ENCODE results near the gene SMAD5. TPM values are rescaled to one million over a fixed set of nuclear protein-coding genes. Genes with fewer than 3 reads are reported as not detected.

SMAD5 gene
- total and polyA plus RNA-seq, 2 of the 13 experiments (the other 11 are each of a cell fraction or from before 2014, with no cell fraction given): 27.2 to 48.5 TPM

GRCh38 chr5:136174021-136174659, 41.5 kb downstream of the SMAD5 start:
- no TSS peak for BruUV-seq (replicated peaks)
- H3K4me1 ChIP-seq (ENCODE audit: insufficient read depth, low read length): no peaks in the 10 kb centered on the region
- H3K9me3 ChIP-seq (ENCODE audit: low read length): no peaks in the 10 kb centered on the region
- intact Hi-C loops (cut with micrococcal nuclease; ENCODE audit: unreplicated experiment) (loop anchor here (1.0 to 5.0 kb wide), 4 partner anchors 42 to 287 kb away; partner anchors contain the start of gene SMAD5), in situ Hi-C loops (cut with HindIII; ENCODE audit: extremely low pct_ligation_motif_present, low pct_unique_long_range_greater_than_20kb) (no loop called here)
- DNase-seq (ENCODE audit: low spot score) (peak; percentile 67), ATAC-seq (peak; percentile 90), FAIRE-seq (peak; percentile 50)
- WGBS (ENCODE audit: low lambda C conversion rate): 94% methylated on average over 2 of the region's 2 CpGs
- ChIA-PET CTCF (ENCODE audit: low intra/inter-chr PET ratio, low total read pairs) (interaction anchor here (0.8 to 1.8 kb wide), 5 partner anchors 92 to 287 kb away, joined by 3 to 5 read pairs (median 5); no protein-coding TSS in a partner anchor), POLR2A (no interaction called here)
- H3K36me3 ChIP-seq (replicated peaks in 1 of 2; ENCODE audit: control insufficient read depth in 1 of 2, insufficient read depth in 2 of 2, low read length in 2 of 2): peaks cover 9 to 59% of the 10 kb centered on the region in 2 experiments
- no peaks in the 10 kb centered on the region for H3K27me3 ChIP-seq (ENCODE audit: control insufficient read depth in 1 of 2, insufficient read depth in 2 of 2, low read length in 2 of 2)
- H3K4me2 ChIP-seq (ENCODE audit: low read depth, low read length): no peak overlapping the region
- peaks cover 2% of the 10 kb centered on the region for H3K79me2 ChIP-seq (ENCODE audit: insufficient read depth, low read length)
- no peak overlapping the region for H2AFZ ChIP-seq (ENCODE audit: low read length)
- no peak overlapping the region for H3K9ac ChIP-seq (ENCODE audit: insufficient read depth, low read depth, low read length)
- no peak overlapping the region for H3K27ac ChIP-seq (ENCODE audit: extremely low read length, insufficient read depth, low read length)
- no peak overlapping the region for H3K4me3 ChIP-seq (replicated peaks in 1 of 3; ENCODE audit: insufficient read depth in 1 of 3, low read depth in 2 of 3, low read length in 3 of 3)
- 0 out of 2 replicates have a peak, but pooled peaks cover 4% of the 10 kb centered on the region for H4K20me1 ChIP-seq (ENCODE audit: insufficient read depth, low read length)
- TF ChIP-seq RAD21 (CRISPR knock-in tag; IDR thresholded peaks at IDR 0.05) (peak; percentile 54), CBX2 (IDR thresholded peaks at IDR 0.05; ENCODE audit: low read depth, low read length) (no peak), CBX2 (CRISPR knock-in tag; IDR thresholded peaks at IDR 0.05; ENCODE audit: low read depth) (no peak), CTCF (CRISPR knock-in tag; IDR thresholded peaks at IDR 0.05) (peak; percentile 72), REL (CRISPR knock-in tag; conservative IDR thresholded peaks at IDR 0.05) (no peak), SMC3 (IDR thresholded peaks at IDR 0.05; ENCODE audit: low read length) (peak; percentile 67), ZNF652 (CRISPR knock-in tag; IDR thresholded peaks at IDR 0.05; ENCODE audit: borderline replicate concordance, low read depth) (0 out of 2 replicates have a peak, but pooled peaks have one; percentile 60), FOXA3 (CRISPR knock-in tag; IDR thresholded peaks at IDR 0.05) (peak; percentile 28; the same call in 1 of the 2 replicates), MIXL1 (CRISPR knock-in tag; IDR thresholded peaks at IDR 0.05) (peak; percentile 73; the same call in 1 of the 2 replicates), STAG1 (CRISPR knock-in tag; IDR thresholded peaks at IDR 0.05) (peak; percentile 77), NCOA5 (CRISPR knock-in tag; IDR thresholded peaks at IDR 0.05) (no peak), ETV5 (CRISPR knock-in tag; IDR thresholded peaks at IDR 0.05; ENCODE audit: borderline replicate concordance) (no peak), ZNF431 (CRISPR knock-in tag; IDR thresholded peaks at IDR 0.05; ENCODE audit: borderline replicate concordance, low read depth) (no peak), ARID5B (CRISPR knock-in tag; IDR thresholded peaks at IDR 0.05) (0 out of 2 replicates have a peak, but pooled peaks have one; percentile 29)
- TF ChIP-seq, protein P1, sequence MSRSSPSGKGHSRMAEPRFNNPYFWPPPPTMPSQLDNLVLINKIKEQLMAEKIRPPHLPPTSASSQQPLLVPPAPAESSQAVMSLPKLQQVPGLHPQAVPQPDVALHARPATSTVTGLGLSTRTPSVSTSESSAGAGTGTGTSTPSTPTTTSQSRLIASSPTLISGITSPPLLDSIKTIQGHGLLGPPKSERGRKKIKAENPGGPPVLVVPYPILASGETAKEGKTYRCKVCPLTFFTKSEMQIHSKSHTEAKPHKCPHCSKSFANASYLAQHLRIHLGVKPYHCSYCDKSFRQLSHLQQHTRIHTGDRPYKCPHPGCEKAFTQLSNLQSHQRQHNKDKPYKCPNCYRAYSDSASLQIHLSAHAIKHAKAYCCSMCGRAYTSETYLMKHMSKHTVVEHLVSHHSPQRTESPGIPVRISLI (CRISPR knock-in tag; IDR thresholded peaks at IDR 0.05; ENCODE audit: borderline replicate concordance): no peak
- TF ChIP-seq, protein P2, sequence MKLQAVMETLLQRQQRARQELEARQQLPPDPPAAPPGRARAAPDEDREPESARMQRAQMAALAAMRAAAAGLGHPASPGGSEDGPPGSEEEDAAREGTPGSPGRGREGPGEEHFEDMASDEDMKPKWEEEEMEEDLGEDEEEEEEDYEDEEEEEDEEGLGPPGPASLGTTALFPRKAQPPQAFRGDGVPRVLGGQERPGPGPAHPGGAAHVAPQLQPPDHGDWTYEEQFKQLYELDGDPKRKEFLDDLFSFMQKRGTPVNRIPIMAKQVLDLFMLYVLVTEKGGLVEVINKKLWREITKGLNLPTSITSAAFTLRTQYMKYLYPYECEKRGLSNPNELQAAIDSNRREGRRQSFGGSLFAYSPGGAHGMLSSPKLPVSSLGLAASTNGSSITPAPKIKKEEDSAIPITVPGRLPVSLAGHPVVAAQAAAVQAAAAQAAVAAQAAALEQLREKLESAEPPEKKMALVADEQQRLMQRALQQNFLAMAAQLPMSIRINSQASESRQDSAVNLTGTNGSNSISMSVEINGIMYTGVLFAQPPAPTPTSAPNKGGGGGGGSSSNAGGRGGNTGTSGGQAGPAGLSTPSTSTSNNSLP (IDR thresholded peaks at IDR 0.05; ENCODE audit: low read depth, low read length): peak; percentile 39; the same call in 1 of the 2 replicates

Data from HepG2 (cell line).